Rectal smooth muscle tissue (tissue), 1 donor: ENCODE results near the gene MYLK.

Experiments
- H3K27ac ChIP-seq: one replicate; pipeline ENCODE4 v1.7.0; 2013; ENCODE audit warnings: low read depth, low read length, inconsistent platforms
- H3K27me3 ChIP-seq: one replicate; pipeline ENCODE4 v1.7.0; 2013; ENCODE audit warnings: low read length; ENCODE audit not compliant: control insufficient read depth, insufficient read depth
- H3K36me3 ChIP-seq: one replicate; pipeline ENCODE4 v1.7.0; 2013; ENCODE audit warnings: low read length; ENCODE audit not compliant: control insufficient read depth, insufficient read depth
- H3K4me1 ChIP-seq: one replicate; pipeline ENCODE4 v1.7.0; 2013; ENCODE audit warnings: low read length; ENCODE audit not compliant: control insufficient read depth, insufficient read depth
- H3K4me3 ChIP-seq: one replicate; pipeline ENCODE4 v1.7.0; 2013; ENCODE audit warnings: low read length
- H3K9ac ChIP-seq: one replicate; pipeline ENCODE4 v1.7.0; 2013; ENCODE audit warnings: low read length

MYLK gene

GRCh38 chr3:123583561-123583960 lies 300.6 kb downstream of the MYLK start:
- Histone ChIP-seq H3K27ac (no peak overlapping the region), H3K27me3 (no peaks in the 10 kb centered on the region), H3K9ac (no peak overlapping the region), H3K4me1 (peaks cover 8% of the 10 kb centered on the region), H3K4me3 (no peak overlapping the region), H3K36me3 (peaks cover 2% of the 10 kb centered on the region)

GRCh38 chr3:123582315-123582714 lies 301.8 kb downstream of the MYLK start:
- H3K4me3 ChIP-seq: no peak overlapping the region
- no peak overlapping the region for H3K9ac ChIP-seq
- no peaks in the 10 kb centered on the region for H3K27me3 ChIP-seq
- peaks cover 8% of the 10 kb centered on the region for H3K4me1 ChIP-seq
- peaks cover 2% of the 10 kb centered on the region for H3K36me3 ChIP-seq
- H3K27ac ChIP-seq: no peak overlapping the region

- no peak overlapping the region for H3K9ac ChIP-seq
- H3K36me3 ChIP-seq: peaks cover 2% of the 10 kb centered on the region
- H3K4me1 ChIP-seq: no peaks in the 10 kb centered on the region
- no peak overlapping the region for H3K4me3 ChIP-seq
- no peak overlapping the region for H3K27ac ChIP-seq
- no peaks in the 10 kb centered on the region for H3K27me3 ChIP-seq
Measured at GRCh38 chr3:123576122-123576521, 308.0 kb downstream of the MYLK start.

GRCh38 chr3:123571973-123572365 lies 312.2 kb downstream of the MYLK start:
- Histone ChIP-seq H3K27ac (no peak overlapping the region), H3K9ac (no peak overlapping the region), H3K27me3 (no peaks in the 10 kb centered on the region), H3K36me3 (no peaks in the 10 kb centered on the region), H3K4me3 (no peak overlapping the region), H3K4me1 (no peaks in the 10 kb centered on the region)

- no peaks in the 10 kb centered on the region for H3K4me1 ChIP-seq
- H3K36me3 ChIP-seq: no peaks in the 10 kb centered on the region
- H3K4me3 ChIP-seq: no peak overlapping the region
- no peak overlapping the region for H3K27ac ChIP-seq
- H3K9ac ChIP-seq: no peak overlapping the region
- no peaks in the 10 kb centered on the region for H3K27me3 ChIP-seq
Measured at GRCh38 chr3:123571264-123571972, 312.7 kb downstream of the MYLK start.

GRCh38 chr3:123568875-123569274 lies 315.3 kb downstream of the MYLK start:
- Histone ChIP-seq H3K9ac (no peak overlapping the region), H3K27me3 (no peaks in the 10 kb centered on the region), H3K27ac (no peak overlapping the region), H3K4me3 (no peak overlapping the region), H3K4me1 (no peaks in the 10 kb centered on the region), H3K36me3 (no peaks in the 10 kb centered on the region)

- no peak overlapping the region for H3K9ac ChIP-seq
- H3K36me3 ChIP-seq: no peaks in the 10 kb centered on the region
- no peaks in the 10 kb centered on the region for H3K4me1 ChIP-seq
- no peak overlapping the region for H3K4me3 ChIP-seq
- H3K27me3 ChIP-seq: no peaks in the 10 kb centered on the region
- no peak overlapping the region for H3K27ac ChIP-seq
Measured at GRCh38 chr3:123568034-123568433, 316.1 kb downstream of the MYLK start.

GRCh38 chr3:123564056-123564455 lies 320.1 kb downstream of the MYLK start:
- Histone ChIP-seq H3K27me3 (no peaks in the 10 kb centered on the region), H3K4me1 (no peaks in the 10 kb centered on the region), H3K27ac (no peak overlapping the region), H3K4me3 (no peak overlapping the region), H3K36me3 (no peaks in the 10 kb centered on the region), H3K9ac (no peak overlapping the region)

GRCh38 chr3:123562547-123562946 lies 321.6 kb downstream of the MYLK start:
- Histone ChIP-seq H3K36me3 (no peaks in the 10 kb centered on the region), H3K4me1 (no peaks in the 10 kb centered on the region), H3K4me3 (no peak overlapping the region), H3K9ac (no peak overlapping the region), H3K27me3 (no peaks in the 10 kb centered on the region), H3K27ac (no peak overlapping the region)

- Histone ChIP-seq H3K4me1 (no peaks in the 10 kb centered on the region), H3K27ac (no peak overlapping the region), H3K9ac (no peak overlapping the region), H3K36me3 (no peaks in the 10 kb centered on the region), H3K4me3 (no peak overlapping the region), H3K27me3 (no peaks in the 10 kb centered on the region)
Measured at GRCh38 chr3:123561188-123561587, 322.9 kb downstream of the MYLK start.
